NCI-H1417 (cell line): Measurements from ENCODE around the gene AMN.

Source experiments
- DNase-seq, 3 experiments: peaks; one replicate each; lab custom pipeline; 2025; lab: John Stamatoyannopoulos, UW

Gene AMN

GRCh38 chr14:102927878-102928411 is 5.5 kb downstream of the AMN start:
- DNase-seq = no peak

- DNase-seq = peak; percentile 76 to 85 (median 77)
Measured at GRCh38 chr14:102928412-102929240, 6.2 kb downstream of the AMN start.

GRCh38 chr14:102929241-102930137 is 7.0 kb downstream of the AMN start:
- peak in 1 of 3 experiments; percentile 38 for DNase-seq

DNA sequence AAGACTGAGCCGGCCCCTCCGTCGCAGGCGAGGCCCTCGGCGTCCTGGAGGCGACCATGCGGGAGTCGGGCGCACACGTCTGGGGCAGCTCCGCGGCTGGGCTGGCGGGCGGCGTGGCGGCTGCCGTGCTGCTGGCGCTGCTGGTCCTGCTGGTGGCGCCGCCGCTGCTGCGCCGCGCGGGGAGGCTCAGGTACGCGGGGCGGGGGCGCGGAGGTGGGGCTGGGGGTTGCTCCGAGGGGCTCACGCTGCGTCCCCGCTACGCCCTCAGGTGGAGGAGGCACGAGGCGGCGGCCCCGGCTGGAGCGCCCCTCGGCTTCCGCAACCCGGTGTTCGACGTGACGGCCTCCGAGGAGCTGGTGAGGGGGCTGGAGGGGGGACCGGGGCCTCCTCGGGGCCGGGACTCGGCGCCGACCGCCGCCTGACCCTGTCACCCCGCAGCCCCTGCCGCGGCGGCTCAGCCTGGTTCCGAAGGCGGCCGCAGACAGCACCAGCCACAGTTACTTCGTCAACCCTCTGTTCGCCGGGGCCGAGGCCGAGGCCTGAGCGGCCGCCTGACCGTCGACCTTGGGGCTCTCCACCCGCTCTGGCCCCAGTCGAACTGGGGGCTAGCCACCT is 7.8 kb downstream of the AMN start:
- DNase-seq = peak in 2 of 3 experiments; percentile 46 to 53

DNA sequence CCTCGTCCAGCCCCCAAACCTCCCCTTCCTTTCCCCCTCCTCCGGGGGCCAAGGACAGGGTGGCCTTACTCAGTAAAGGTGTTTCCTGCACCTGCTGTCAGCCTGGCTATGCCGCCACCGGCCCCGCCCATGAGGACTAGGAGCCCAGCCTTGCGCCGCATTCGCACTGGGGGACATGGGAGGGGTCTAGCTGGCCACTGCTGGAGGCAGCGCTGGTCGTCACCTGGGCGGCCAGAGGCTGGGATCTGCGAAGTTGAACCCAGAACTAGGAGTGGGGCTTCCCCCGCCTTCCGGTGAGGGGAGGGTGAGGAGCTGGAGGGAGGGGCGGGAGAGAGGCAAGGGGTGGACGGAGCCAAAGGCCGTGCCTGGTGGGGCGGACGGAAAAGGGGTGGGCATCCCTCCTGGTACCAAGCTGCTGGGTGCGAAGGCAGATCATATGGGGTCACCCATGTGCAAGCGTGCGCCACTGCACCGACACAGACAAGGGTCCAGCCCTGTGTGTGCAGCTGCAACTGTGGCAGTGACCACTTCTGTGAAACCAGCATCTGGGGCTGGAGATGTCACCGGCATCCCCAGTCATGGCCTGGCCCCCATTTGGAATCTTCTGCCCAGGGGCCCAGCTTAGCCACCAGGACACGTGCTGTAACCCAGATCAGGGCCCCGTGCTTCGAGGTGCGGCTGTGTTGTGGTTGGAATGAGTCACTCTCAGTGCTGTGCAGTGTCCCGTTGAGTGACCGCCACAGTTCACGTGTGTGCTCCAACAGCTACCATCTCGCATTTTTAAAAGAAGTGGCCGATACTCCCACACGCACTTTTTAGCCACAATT is 8.5 kb downstream of the AMN start:
- peak; percentile 22 to 42 (median 28) for DNase-seq

DNA sequence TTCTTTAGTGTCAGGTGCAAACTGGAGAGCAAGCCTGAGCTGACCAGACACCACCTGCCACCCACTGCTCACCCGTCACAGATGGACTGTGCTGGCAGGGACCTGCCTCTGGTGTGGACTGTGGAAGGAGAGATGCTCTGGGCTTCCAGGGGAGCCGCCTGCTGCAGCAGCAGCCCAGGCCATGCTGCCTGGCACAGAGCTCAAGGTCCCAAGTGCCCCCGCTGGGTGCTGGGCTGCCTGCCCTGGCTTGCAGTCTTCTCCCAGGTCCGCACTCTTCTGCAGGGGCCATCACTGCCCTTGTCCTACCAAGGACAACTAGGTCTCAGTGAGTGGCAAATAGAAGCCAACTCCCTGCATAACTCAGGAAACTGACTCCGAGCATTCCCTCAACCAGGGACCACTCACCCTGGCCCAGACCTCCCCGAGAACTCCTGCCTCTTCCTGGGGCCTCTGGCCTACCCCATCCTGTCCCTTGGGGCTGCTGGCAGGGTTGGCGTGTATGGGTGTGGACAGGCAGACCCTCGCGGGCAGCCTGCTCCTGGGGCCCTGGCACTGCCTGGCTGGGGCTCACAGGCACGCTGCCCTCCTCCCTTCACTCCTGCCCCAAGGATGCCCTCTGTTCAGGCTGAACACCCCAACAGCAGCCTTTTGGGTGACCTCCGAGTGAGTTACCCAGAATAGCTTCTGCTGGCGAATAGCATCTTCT is 9.3 kb downstream of the AMN start:
- DNase-seq = no peak

DNA sequence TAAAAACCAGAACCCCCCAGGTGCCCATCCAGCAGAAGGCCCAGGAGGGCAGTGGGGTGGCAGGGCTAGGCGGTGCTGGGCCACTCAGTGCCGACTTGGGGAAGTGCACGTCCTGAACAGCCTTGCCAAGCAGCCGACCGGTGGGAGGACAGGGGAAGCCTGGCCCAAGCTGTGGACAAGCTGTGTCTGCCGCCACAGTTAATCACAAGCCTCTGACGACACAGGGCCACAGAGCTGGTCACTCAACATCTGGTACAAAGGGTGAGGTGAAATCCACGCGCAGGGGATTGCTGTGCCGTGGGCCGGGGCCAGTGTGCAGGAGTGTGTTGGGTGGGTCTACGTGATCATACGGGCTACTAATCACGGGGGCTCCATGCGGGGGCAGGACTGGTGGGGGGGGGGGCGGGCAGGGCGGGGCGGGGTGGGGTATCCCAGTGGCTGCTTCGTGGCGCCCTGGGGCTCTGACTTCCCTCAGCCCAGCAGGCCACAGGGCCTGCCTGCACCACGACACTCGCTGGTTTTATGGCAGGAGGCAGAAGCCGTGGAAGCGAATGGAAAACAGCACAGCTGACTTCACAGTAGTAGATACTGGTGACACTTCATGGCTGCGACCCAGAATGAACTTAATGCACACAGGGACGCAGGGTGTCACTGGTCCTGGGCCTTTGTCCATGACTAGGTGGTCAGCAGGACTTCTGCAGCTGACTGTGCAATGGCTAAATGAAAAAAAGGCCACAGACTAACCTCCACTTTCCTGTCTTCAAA is 10.2 kb downstream of the AMN start:
- no peak for DNase-seq

GRCh38 chr14:102933618-102934231 is 11.3 kb downstream of the AMN start:
- DNase-seq = peak in 1 of 3 experiments; percentile 23

- DNase-seq = no peak
Measured at GRCh38 chr14:102935756-102936155, 13.3 kb downstream of the AMN start.

DNA sequence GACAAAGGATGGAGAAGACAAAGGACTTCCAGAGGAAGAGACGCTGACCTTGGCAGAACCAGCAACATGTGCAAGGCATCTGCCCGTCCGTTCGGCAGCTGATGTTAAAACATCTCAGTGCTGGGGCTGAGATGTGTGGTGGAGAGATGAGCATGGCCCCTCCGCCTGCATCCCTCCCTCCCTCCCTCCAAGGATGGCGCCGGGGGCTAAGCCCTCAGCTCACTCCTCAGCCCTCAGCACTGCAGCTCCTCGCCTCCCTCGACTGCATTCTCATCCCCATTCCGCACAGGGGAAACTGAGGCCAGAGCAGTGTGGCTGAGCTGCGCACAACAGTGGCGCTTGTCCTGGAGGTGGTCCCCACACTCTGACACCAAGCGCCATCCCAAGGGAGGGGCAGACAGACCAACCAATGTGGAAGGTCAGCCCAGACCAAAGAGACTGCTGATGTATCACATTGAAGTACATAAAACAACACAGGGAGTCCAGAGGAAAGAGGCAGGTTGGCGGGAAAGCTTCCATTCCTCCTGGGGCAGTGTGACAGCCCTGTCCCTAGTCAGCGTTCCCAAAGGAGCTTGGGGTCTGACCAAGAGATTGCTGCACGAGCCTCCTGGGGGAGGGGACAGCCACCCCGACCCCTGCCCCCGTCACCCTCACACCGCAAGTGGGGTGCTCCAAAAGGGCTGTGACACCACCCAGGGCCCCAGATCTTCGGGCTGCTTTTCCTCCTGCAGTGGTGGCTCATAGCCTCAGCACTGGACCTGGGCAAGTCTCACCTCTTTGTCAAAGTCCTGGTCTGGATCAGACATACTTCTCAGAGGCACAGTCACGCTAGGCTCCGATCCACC is 15.1 kb downstream of the AMN start:
- no peak for DNase-seq

DNA sequence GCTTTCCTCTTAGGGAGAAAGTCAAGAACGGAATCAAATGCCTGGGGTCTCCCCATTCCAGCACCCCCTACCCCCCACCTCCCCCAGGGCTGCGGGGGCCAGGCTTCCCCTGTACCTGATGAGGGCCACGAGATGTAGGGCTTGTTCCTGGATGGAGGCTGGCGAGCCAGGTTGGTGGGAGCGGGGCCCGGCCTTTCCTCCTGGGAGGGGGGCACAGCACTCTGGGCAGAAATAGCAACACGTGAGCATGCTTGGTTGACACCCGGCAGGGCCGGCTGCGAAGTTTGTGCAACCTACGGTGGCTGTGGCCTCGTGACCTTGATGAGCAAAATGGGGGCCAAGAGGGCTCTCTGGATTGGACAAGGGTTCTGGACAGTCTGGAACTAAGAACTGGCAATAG is 15.7 kb downstream of the AMN start:
- no peak for DNase-seq

DNA sequence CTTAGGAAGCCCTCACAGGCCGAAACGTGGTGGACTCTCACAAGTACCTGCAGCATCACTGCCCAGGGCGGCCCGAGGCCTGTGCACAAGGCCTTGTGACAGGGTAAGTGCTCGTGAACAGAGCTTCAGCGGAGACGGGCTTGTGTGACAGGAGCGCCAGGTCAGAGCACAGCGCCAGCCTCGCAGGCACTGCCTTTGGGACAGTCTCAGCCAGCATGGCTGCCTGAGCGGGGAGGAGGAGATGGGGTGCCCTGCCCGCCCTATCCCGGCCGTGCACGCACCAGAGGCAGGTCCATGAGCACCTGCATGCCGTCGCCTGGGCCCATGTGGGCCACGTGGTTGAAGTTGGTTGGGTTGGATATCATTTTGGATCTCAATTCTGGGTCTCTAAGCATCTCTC is 16.9 kb downstream of the AMN start:
- DNase-seq = no peak

DNA sequence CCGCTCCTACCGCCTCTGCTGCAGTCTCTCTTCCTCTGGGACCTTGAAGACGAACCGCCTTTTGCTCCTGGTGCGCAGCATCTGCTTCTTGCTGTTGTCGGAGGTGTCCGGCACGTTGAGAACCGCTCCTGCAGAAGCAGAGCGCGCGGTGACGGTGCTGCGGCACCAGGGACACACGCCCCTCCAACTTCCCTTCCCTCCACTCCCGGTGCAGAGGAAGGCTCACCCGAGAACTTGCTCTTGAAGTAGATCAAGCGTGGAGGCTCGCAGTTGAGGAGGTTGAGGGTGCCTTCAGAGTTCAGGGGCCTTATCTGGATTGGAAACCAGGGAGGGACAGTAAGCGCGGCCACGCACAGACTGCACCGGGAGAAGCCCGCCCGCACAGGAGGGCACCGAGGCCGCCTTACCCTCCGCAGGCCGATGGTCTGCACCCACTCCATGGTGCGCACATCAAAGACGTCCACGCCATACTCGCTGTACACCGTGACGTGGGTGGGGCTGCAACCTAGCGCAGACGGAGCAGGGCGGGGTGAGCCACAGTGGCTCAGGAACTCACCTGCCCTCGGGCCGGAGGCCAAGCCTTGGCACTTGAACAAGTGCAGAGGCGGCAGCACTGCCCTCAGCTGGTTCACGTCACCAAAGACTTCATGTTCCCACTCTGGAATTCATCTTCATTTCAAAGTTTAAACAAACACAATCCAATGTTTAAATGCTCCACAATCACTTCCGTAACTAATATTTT is 17.5 kb downstream of the AMN start:
- no peak for DNase-seq

DNA sequence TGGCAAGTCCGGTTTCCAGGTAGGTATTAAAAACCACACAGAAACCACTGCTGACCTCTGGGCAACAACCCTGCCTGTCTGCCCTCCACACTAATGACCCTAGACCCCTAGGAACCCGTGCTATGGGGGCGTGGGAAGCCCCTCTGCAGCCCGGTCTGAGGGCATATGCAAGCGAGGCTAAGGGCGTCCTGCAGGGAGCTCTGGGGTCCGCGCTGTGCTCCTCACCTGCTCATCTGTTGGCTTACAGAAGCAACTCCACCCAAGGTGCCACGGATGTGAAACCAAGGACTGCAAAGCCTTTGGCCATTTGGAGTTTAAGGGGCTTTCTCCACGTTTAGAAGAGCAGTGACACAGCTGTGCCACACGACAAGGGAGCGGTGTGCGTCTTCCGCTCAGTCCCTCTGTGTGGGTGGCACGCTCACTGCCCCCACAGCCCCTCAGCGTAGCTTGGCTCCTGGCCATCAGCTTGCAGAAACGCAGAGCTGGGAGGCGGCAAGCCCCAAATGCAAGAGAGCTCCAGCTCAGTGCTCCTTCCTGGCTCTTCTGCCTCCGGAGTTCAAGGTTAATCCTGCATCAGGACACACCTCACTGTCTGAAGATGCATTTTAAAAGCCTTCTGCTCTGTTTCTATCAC is 18.4 kb downstream of the AMN start:
- no peak for DNase-seq

DNA sequence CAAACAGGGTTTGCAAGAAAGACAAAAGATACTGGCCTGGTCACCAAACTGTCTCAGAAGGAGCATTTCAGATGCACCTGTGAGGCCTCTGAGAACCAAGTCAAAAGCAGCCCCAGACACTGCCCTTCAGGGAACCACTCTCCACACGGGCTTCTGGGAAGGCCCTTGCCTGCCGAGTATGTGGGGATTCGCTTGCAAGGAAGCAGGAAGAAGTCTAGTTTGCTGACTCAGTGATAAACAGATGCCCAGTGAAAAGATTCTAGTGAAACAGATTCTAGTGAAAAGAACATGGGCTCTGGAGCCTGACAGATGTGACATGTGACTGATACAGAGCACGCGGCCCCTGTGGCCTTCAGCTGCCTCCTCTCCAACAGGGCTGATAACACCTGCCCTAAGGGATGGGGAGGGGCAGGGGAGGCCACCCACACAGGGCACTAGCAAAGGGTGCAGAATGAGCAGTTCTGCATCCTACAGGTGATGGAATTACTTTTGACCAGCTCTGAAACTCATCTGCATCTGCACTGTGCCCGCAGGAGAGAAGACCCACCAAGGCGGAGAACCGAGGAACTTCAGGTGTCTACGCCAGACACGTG is 19.1 kb downstream of the AMN start:
- no peak for DNase-seq

DNA sequence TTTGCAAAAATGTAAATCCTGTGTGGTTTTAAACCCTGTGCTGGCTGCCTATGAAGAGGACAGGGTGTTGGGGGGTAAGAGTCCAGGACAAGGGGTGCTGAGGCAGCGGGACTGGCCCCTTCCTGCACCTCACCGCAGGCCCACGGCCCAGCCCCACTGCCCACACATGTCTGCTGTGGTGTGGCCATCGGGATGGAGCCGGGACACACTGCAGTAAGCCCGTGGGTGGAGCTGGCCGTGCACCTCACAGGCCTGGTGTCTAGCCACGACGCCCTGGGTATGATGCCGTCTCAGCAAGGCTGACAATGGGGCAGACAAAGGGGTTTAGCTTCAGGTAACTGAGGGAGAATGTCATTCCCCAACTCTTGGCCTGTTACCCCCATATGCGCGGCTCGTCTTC is 19.6 kb downstream of the AMN start:
- no peak for DNase-seq

DNA sequence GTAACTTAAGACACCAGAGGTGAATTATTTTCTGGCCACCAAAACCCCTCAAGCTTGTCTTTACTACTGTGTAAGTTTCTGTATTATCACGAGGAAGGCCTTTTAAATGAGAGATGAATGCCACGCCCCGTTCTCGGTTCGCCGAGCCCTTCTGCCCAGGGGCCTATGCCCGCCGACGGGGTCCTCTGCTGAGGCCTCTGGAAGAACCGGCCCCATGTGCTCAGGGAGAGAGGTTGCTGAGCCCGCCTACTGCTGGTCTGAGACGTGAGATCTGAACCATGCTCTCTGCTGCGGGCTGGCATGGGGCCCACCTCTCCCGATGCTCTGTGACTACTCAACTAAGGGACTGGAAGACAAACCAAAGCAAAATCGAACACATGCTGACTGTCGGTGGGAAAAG is 21.0 kb downstream of the AMN start:
- DNase-seq = no peak
